Endothelial cell (in vitro differentiated cells): ENCODE results near the gene PLCXD1. TPM values are rescaled to one million over a fixed set of nuclear protein-coding genes. Genes with fewer than 3 reads are reported as not detected.
"Not testable (repeated sequence)": the region's sequence is repeated elsewhere in the genome, so short reads cannot be mapped to it uniquely, and the experiment has no call there.

Experiments used
- DNase-seq: peaks from one replicate; pipeline ENCODE4 v3.0.0; 2021; ENCODE audit warnings: low spot score
- H3K27ac Mint-ChIP-seq: one replicate; pipeline ENCODE4 v1.8.0; 2021; ENCODE audit warnings: mixed read lengths, inconsistent platforms; ENCODE audit not compliant: unreplicated experiment
- H3K27me3 Mint-ChIP-seq: one replicate; pipeline ENCODE4 v1.8.0; 2021; ENCODE audit warnings: mild to moderate bottlenecking, moderate library complexity, mixed read lengths, inconsistent platforms; ENCODE audit not compliant: unreplicated experiment
- H3K36me3 Mint-ChIP-seq: one replicate; pipeline ENCODE4 v1.8.0; 2021; ENCODE audit warnings: mild to moderate bottlenecking, low read depth, mixed read lengths, inconsistent platforms; ENCODE audit not compliant: unreplicated experiment
- H3K4me1 Mint-ChIP-seq: one replicate; pipeline ENCODE4 v1.8.0; 2021; ENCODE audit warnings: mild to moderate bottlenecking, mixed read lengths, inconsistent platforms; ENCODE audit not compliant: unreplicated experiment
- H3K4me3 Mint-ChIP-seq: one replicate; pipeline ENCODE4 v1.8.0; 2021; ENCODE audit warnings: mild to moderate bottlenecking, mixed read lengths, inconsistent platforms; ENCODE audit not compliant: unreplicated experiment
- H3K9me3 Mint-ChIP-seq: one replicate; pipeline ENCODE4 v1.8.0; 2021; ENCODE audit warnings: mixed read lengths, inconsistent platforms; ENCODE audit not compliant: unreplicated experiment
- CTCF ChIP-seq: fragments of 200-600 bp; sonication (generic); IDR thresholded peaks from one replicate; pipeline ENCODE4 v1.5.0; 2021; ENCODE audit warnings: antibody characterized with exemption; ENCODE audit not compliant: unreplicated experiment
- total RNA-seq: library from RNA; stranded (reverse); fragmentation: NEBNext Ultra II Directional; extraction: Animal tissue kit (Norgen Biotek cat#: 25700); gene quantifications from one replicate; pipeline ENCODE4 v1.2.1, GENCODE V29; 2021; ENCODE audit not compliant: unreplicated experiment

Gene PLCXD1
- total RNA-seq, 1 donor from 2014 or later: 21.7 TPM

GRCh38 chrX:349196-349595 is 68.0 kb downstream of the PLCXD1 start:
- DNase-seq: no peak
- no peak for TF ChIP-seq CTCF
- Mint-ChIP-seq H3K9me3 (no peaks in the 10 kb centered on the region), H3K27ac (peak overlapping the region; percentile 65), H3K4me1 (peaks cover 4% of the 10 kb centered on the region), H3K36me3 (peaks cover 24% of the 10 kb centered on the region), H3K4me3 (peak overlapping the region; percentile 56), H3K27me3 (peaks cover 12% of the 10 kb centered on the region)

- TF ChIP-seq CTCF: no peak
- H3K9me3 Mint-ChIP-seq: no peaks in the 10 kb centered on the region
- no peak overlapping the region for H3K4me3 Mint-ChIP-seq
- H3K27ac Mint-ChIP-seq: peak overlapping the region; percentile 65
- H3K4me1 Mint-ChIP-seq: peaks cover 4% of the 10 kb centered on the region
- H3K36me3 Mint-ChIP-seq: peaks cover 24% of the 10 kb centered on the region
- H3K27me3 Mint-ChIP-seq: peaks cover 12% of the 10 kb centered on the region
- no peak for DNase-seq
Observed at GRCh38 chrX:349702-350101, 68.5 kb downstream of the PLCXD1 start.

- H3K36me3 Mint-ChIP-seq: peaks cover 25% of the 10 kb centered on the region
- no peak for TF ChIP-seq CTCF
- no peak overlapping the region for H3K4me3 Mint-ChIP-seq
- H3K27me3 Mint-ChIP-seq: peaks cover 13% of the 10 kb centered on the region
- H3K9me3 Mint-ChIP-seq: no peaks in the 10 kb centered on the region
- no peak overlapping the region for H3K27ac Mint-ChIP-seq
- H3K4me1 Mint-ChIP-seq: peaks cover 4% of the 10 kb centered on the region
- DNase-seq: no peak
Observed at GRCh38 chrX:350148-350533, 69.0 kb downstream of the PLCXD1 start.

GRCh38 chrX:350534-351323 is 69.5 kb downstream of the PLCXD1 start:
- no peak overlapping the region for H3K4me3 Mint-ChIP-seq
- H3K4me1 Mint-ChIP-seq: peaks cover 4% of the 10 kb centered on the region
- H3K9me3 Mint-ChIP-seq: no peaks in the 10 kb centered on the region
- H3K27ac Mint-ChIP-seq: no peak overlapping the region
- no peak for DNase-seq
- peaks cover 15% of the 10 kb centered on the region for H3K27me3 Mint-ChIP-seq
- no peak for TF ChIP-seq CTCF
- H3K36me3 Mint-ChIP-seq: peaks cover 30% of the 10 kb centered on the region

- H3K9me3 Mint-ChIP-seq, H3K4me1 Mint-ChIP-seq: not testable (repeated sequence)
- H3K36me3 Mint-ChIP-seq: peaks cover 33% of the 10 kb centered on the region
Observed at GRCh38 chrX:351324-351641, 70.1 kb downstream of the PLCXD1 start.

More at GRCh38 chrX:351324-351641, 70.1 kb downstream of the PLCXD1 start:
- H3K4me3 Mint-ChIP-seq, H3K27ac Mint-ChIP-seq, DNase-seq: not testable (repeated sequence)
- peaks cover 15% of the 10 kb centered on the region for H3K27me3 Mint-ChIP-seq
